ENCODE measurements around the gene NPAS2.

GRCh38 chr2:101027852-101028251 lies 207.9 kb downstream of the NPAS2 start:
- no peak for TF ChIP-seq POLR2AphosphoS5 (IDR thresholded peaks at IDR 0.05)
- TF ChIP-seq EP300 (IDR thresholded peaks at IDR 0.05), result no peak
- TF ChIP-seq, protein P1, sequence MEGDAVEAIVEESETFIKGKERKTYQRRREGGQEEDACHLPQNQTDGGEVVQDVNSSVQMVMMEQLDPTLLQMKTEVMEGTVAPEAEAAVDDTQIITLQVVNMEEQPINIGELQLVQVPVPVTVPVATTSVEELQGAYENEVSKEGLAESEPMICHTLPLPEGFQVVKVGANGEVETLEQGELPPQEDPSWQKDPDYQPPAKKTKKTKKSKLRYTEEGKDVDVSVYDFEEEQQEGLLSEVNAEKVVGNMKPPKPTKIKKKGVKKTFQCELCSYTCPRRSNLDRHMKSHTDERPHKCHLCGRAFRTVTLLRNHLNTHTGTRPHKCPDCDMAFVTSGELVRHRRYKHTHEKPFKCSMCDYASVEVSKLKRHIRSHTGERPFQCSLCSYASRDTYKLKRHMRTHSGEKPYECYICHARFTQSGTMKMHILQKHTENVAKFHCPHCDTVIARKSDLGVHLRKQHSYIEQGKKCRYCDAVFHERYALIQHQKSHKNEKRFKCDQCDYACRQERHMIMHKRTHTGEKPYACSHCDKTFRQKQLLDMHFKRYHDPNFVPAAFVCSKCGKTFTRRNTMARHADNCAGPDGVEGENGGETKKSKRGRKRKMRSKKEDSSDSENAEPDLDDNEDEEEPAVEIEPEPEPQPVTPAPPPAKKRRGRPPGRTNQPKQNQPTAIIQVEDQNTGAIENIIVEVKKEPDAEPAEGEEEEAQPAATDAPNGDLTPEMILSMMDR (IDR thresholded peaks at IDR 0.05), result no peak

Data from upper lobe of left lung (tissue), 4 donors.